SJCRH30 (cell line): ENCODE data around the gene ZGPAT. TPM values are rescaled to one million over a fixed set of nuclear protein-coding genes. Genes with fewer than 3 reads are reported as not detected.
A peak's percentile ranks its signal among the peaks of the same experiment; 100 is the strongest.

Experiments
- DNase-seq, 2 experiments: peaks; one replicate each; pipeline ENCODE4 v3.0.0-alpha.2; 2015 to 2020
- H3K27ac ChIP-seq: fragments of 250-450 bp; sonication (Bioruptor Pico); 2 replicates; pipeline ENCODE4 v1.5.1; 2020; ENCODE audit warnings: mild to moderate bottlenecking, moderate library complexity
- H3K27me3 ChIP-seq: fragments of 250-450 bp; sonication (Bioruptor Pico); 2 replicates; pipeline ENCODE4 v1.5.1; 2020; ENCODE audit warnings: mild to moderate bottlenecking, moderate library complexity
- H3K36me3 ChIP-seq: fragments of 250-450 bp; sonication (Bioruptor Pico); 2 replicates; pipeline ENCODE4 v1.5.1; 2020; ENCODE audit warnings: mild to moderate bottlenecking, moderate library complexity
- H3K4me1 ChIP-seq: fragments of 250-450 bp; sonication (Bioruptor Pico); 2 replicates; pipeline ENCODE4 v1.5.1; 2020; ENCODE audit warnings: mild to moderate bottlenecking, moderate library complexity
- H3K4me3 ChIP-seq: fragments of 250-450 bp; sonication (Bioruptor Pico); 2 replicates; pipeline ENCODE4 v1.5.1; 2020; ENCODE audit warnings: mild to moderate bottlenecking, moderate library complexity
- H3K9me3 ChIP-seq: fragments of 250-450 bp; sonication (Bioruptor Pico); replicated peaks from 2 replicates; pipeline ENCODE4 v1.5.1; 2020; ENCODE audit warnings: mild to moderate bottlenecking, moderate library complexity
- total RNA-seq: library from RNA; depleted of rRNA; stranded (reverse); fragments of >200 nt; shearing (Covaris generic); gene quantifications from 2 replicates; pipeline ENCODE4 v1.2.3, GENCODE V29; 2014

ZGPAT gene
- total RNA-seq, 1 experiment from 2014 or later, result 26.2 TPM

DNA sequence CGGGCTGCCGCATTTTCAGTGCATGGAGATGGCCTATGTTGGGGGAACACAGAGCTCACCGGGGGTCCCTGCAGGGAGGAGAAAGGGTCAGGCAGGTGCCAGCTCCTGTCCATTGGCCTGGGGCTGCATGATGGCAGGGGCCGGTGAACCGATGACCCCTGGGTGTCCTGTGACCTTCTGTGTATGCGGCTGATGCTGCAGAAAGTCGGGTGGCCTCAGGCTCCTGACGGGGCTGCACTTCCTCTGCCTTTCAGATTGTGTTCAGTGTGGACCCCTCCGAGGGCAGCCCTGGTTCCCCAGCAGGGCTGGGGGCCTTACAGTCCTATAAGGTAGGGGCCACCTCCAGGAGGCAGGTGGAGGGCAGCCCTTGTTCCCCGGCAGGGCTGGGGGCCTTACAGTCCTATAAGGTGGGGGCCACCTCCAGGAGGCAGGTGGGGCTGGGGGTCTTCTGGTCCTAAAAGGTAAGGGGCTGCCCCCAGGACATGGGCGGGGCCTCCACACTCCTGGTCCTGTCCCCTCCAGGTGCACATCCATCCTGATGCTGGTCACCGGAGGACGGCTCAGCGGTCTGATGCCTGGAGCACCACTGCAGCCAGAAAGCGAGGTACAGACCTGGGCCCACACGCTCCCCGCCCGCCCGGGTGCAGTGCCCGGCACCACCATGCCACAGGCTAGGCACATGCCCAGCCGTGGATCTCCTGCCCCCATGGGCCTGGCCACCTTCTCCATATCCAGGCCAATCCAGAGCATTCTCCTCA lies 22.4 kb upstream of the ZGPAT start:
- H3K4me3 ChIP-seq, result no peak overlapping the region
- H3K36me3 ChIP-seq, result peaks cover 7% of the 10 kb centered on the region
- no peaks in the 10 kb centered on the region for H3K9me3 ChIP-seq
- no peak for DNase-seq
- peaks cover 13% of the 10 kb centered on the region for H3K4me1 ChIP-seq
- H3K27me3 ChIP-seq, result no peaks in the 10 kb centered on the region
- no peak overlapping the region for H3K27ac ChIP-seq

GRCh38 chr20:63686094-63686491 lies 21.7 kb upstream of the ZGPAT start:
- Histone ChIP-seq H3K4me1 (peaks cover 13% of the 10 kb centered on the region), H3K27me3 (no peaks in the 10 kb centered on the region), H3K36me3 (peaks cover 7% of the 10 kb centered on the region; the same call in 1 of the 2 replicates), H3K4me3 (no peak overlapping the region), H3K27ac (no peak overlapping the region), H3K9me3 (no peaks in the 10 kb centered on the region)
- DNase-seq, result no peak

DNA sequence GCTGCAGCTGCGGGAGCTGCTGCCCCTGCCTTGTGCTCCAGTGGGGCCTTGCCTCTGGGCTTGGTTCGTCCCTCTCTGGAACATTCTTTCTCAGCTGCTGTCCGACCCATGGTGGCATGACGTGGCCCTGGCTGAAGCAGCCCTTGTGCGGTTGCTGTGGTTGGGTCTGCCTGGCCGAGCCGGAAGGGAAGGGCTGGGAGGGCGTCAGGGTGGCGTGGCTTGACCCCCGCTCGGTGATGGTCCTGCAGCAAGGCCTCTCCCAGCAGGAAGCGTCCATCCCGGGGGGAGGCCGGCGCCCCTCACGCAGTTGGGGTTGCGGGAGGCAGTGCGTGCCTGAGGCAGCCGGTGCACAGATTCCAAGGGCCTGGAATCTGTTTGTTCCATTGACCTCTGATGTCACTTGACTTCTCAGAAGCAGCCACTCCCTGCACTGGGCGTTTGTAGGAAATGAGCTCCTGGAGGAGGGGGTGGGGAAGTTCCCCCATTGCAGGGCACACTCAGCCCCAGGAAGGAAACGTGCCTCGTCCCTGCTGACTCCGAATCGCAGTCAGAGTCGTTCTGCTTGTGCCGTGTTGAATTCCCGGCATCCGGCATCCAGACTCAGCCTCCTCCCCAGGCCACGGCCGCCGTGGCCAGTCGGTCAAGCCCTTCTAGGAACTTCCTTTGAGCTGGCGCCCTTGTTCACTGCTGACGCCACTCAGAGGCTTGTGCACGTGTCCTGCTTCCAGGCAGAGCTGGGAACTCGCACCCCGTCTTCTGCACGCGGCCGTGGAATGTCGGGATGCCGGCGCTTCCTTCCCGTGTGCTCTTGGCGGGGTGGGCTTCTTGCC lies 21.1 kb upstream of the ZGPAT start:
- peaks cover 7% of the 10 kb centered on the region; the same call in 1 of the 2 replicates for H3K36me3 ChIP-seq
- H3K27me3 ChIP-seq, result no peaks in the 10 kb centered on the region
- no peaks in the 10 kb centered on the region for H3K9me3 ChIP-seq
- H3K27ac ChIP-seq, result no peak overlapping the region
- no peak for DNase-seq
- H3K4me3 ChIP-seq, result no peak overlapping the region
- peaks cover 13% of the 10 kb centered on the region for H3K4me1 ChIP-seq

DNA sequence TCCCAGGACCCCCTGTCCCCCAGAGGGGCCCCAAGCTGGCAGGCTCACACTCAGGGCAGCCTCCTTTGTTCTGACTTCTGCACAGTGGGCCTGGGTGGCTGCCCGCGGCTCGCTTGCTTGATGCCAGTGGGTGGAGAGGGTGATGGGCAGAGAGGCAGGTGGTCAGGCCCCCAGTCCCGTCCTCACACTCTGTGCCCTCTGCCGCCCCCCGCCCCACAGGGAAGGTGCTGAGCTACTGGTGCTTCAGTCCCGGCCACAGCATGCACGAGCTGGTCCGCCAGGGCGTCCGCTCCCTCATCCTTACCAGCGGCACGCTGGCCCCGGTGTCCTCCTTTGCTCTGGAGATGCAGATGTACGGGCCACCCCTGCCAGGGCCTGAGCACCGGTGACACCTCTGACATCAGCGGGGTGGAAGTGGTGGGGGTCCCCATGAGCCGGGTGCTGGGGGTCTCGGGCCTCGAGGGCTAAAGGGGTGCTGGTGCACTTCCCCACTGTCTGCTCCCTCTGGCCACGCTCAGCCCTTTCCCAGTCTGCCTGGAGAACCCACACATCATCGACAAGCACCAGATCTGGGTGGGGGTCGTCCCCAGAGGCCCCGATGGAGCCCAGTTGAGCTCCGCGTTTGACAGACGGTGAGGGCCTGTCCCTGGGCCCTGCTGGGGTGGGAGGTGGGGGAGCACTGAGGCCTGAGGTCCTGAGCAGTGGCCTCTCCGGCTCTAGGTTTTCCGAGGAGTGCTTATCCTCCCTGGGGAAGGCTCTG lies 20.2 kb upstream of the ZGPAT start:
- Histone ChIP-seq H3K27me3 (no peaks in the 10 kb centered on the region), H3K4me1 (peaks cover 10% of the 10 kb centered on the region), H3K27ac (no peak overlapping the region), H3K36me3 (peaks cover 3% of the 10 kb centered on the region; the same call in 1 of the 2 replicates), H3K4me3 (no peak overlapping the region), H3K9me3 (no peaks in the 10 kb centered on the region)
- DNase-seq, result no peak

DNA sequence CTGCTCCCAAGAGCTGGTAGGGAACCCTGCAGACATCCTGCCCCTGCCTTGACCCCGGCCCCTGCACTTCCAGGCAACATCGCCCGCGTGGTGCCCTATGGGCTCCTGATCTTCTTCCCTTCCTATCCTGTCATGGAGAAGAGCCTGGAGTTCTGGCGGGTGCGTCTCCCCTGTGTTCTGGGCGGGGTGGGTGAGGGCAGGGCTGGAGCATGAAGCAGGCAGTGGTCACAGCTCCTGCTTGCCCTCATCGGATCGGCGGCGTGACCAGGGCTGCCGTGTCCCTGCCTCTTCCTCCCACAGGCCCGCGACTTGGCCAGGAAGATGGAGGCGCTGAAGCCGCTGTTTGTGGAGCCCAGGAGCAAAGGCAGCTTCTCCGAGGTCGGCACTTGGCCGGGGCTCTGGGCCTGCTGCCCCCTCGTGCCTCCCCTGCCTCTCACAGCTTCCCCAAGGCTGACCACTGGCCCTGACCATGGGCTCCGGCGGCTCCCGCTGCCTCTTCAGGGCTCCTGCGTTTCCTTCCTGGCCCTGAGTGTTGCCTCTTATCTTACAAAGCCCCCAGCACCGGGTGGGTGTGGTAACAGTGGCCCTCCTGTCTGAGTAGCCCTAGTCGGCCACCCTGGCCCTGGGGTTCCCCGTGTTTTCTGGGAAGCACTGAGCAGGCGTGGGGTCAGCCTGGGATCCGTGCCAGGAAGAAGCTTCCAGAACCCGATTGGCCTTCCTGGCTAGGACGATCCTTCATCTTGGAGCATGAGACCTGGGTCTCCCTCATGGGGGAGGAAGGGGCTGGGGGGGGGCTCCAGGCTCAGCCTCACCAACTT lies 19.4 kb upstream of the ZGPAT start:
- H3K9me3 ChIP-seq, result no peaks in the 10 kb centered on the region
- no peak for DNase-seq
- H3K36me3 ChIP-seq, result no peaks in the 10 kb centered on the region
- H3K4me3 ChIP-seq, result no peak overlapping the region
- no peak overlapping the region for H3K27ac ChIP-seq
- peaks cover 1% of the 10 kb centered on the region; the same call in 1 of the 2 replicates for H3K4me1 ChIP-seq
- H3K27me3 ChIP-seq, result no peaks in the 10 kb centered on the region

DNA sequence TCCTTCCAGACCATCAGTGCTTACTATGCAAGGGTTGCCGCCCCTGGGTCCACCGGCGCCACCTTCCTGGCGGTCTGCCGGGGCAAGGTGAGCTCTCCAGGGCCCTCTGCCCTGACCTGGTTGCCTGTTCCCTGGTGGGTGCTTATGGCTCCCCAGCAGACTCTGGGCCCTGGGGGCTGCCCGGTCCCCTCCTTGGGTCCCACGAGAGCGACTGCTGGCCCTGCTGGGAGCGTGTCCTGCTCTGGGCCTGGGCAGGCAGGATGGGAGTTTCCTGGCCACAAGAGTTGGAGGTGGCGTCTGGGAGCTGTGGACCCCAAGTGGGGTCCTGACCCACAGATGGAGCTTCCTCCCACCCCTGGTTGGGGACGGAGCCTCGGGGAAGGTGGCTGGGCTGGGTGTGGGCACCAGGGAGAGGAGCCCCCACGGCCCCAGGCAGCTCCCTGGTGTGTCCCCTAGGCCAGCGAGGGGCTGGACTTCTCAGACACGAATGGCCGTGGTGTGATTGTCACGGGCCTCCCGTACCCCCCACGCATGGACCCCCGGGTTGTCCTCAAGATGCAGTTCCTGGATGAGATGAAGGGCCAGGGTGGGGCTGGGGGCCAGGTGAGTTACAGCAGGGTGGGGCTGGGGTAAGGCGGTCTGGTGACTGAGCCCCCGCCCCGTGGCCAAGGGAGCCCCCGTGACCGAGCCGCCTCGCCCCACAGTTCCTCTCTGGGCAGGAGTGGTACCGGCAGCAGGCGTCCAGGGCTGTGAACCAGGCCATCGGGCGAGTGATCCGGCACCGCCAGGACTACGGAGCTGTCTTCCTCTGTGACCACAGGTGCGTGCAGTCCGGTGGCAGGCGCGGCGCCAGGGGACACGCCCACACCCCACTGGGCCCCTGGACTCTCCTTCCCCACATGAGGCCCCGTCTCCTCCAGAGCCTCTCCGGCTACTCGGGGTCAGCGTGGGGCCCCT lies 18.5 kb upstream of the ZGPAT start:
- no peak for DNase-seq
- Histone ChIP-seq H3K27ac (no peak overlapping the region), H3K27me3 (no peaks in the 10 kb centered on the region), H3K4me1 (no peaks in the 10 kb centered on the region), H3K4me3 (no peak overlapping the region), H3K9me3 (no peaks in the 10 kb centered on the region), H3K36me3 (no peaks in the 10 kb centered on the region)

DNA sequence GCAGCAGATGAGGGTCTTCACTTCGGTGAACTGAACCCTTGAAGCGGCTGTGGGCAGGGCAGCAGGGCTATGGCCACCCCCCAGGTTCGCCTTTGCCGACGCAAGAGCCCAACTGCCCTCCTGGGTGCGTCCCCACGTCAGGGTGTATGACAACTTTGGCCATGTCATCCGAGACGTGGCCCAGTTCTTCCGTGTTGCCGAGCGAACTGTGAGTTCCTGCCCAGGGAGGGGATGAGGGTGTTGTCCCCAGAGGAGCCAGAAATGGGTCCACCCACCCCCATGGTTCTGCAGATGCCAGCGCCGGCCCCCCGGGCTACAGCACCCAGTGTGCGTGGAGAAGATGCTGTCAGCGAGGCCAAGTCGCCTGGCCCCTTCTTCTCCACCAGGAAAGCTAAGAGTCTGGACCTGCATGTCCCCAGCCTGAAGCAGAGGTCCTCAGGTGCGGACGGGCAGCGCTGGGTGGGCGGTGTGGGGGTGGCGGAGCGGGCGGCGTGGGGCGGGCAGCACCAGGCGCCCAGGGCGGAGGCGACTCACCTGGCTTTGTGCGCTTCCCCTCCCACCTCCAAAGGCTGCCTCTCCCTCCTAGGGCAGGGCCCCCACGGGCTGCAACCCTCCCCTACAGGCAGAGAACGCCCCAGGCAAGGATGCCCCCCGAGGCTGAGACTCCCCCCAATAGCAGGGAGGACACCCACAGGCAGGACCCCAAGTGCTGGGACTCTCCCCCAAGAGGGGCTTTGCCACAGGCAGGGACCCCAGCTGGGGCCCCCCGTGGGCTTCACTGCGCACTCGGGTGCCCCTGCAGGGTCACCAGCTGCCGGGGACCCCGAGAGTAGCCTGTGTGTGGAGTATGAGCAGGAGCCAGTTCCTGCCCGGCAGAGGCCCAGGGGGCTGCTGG lies 17.6 kb upstream of the ZGPAT start:
- no peaks in the 10 kb centered on the region for H3K36me3 ChIP-seq
- no peaks in the 10 kb centered on the region for H3K27me3 ChIP-seq
- DNase-seq, result no peak
- no peak overlapping the region for H3K4me3 ChIP-seq
- H3K9me3 ChIP-seq, result no peaks in the 10 kb centered on the region
- H3K4me1 ChIP-seq, result no peaks in the 10 kb centered on the region
- no peak overlapping the region for H3K27ac ChIP-seq

DNA sequence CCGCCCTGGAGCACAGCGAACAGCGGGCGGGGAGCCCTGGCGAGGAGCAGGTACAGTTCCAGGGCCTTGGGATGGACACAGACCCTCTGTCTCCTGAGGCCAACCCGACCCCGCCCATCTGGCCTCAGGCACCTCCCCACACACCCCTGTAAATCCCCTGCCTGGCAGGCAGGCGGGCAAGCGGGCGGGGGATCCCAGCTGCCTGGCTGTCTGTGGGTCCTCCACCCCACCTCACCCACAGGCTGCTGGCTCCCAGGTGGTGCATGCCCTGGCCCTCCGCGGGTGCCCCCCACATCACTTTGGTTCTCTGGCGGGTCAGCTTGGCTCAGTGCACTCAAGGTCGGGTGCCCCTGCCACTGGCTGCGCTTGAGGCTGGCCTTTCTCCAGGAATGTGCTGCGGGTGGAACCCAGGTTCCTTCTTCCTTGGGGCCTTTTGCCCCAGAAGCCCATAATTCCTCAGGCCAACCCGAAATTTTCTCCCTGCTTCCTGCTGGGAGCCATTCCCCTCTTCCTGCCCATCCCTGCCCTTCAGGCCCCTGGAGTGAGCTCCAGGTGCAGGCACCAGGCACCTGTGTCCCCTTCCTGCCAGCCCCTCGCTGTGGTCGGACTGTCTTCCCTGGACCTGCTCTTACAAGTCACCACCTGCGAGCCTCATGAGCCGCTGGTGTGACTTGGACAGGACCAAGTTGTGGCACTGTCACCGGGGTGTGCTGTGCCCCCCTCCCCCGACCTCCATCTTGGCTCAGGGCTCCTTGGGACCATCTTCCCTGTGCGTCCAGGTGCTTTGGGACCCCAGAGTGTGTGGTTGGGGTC lies 16.7 kb upstream of the ZGPAT start:
- Histone ChIP-seq H3K27me3 (no peaks in the 10 kb centered on the region), H3K9me3 (no peaks in the 10 kb centered on the region), H3K36me3 (no peaks in the 10 kb centered on the region; the same call in 1 of the 2 replicates), H3K4me1 (no peaks in the 10 kb centered on the region), H3K4me3 (no peak overlapping the region), H3K27ac (no peak overlapping the region)
- DNase-seq, result peak in 1 of 2 experiments; percentile 44

GRCh38 chr20:63691711-63692435 lies 16.0 kb upstream of the ZGPAT start:
- no peaks in the 10 kb centered on the region for H3K4me1 ChIP-seq
- no peaks in the 10 kb centered on the region; the same call in 1 of the 2 replicates for H3K36me3 ChIP-seq
- H3K27me3 ChIP-seq, result no peaks in the 10 kb centered on the region
- no peak overlapping the region for H3K27ac ChIP-seq
- H3K9me3 ChIP-seq, result no peaks in the 10 kb centered on the region
- no peak for DNase-seq
- H3K4me3 ChIP-seq, result no peak overlapping the region

DNA sequence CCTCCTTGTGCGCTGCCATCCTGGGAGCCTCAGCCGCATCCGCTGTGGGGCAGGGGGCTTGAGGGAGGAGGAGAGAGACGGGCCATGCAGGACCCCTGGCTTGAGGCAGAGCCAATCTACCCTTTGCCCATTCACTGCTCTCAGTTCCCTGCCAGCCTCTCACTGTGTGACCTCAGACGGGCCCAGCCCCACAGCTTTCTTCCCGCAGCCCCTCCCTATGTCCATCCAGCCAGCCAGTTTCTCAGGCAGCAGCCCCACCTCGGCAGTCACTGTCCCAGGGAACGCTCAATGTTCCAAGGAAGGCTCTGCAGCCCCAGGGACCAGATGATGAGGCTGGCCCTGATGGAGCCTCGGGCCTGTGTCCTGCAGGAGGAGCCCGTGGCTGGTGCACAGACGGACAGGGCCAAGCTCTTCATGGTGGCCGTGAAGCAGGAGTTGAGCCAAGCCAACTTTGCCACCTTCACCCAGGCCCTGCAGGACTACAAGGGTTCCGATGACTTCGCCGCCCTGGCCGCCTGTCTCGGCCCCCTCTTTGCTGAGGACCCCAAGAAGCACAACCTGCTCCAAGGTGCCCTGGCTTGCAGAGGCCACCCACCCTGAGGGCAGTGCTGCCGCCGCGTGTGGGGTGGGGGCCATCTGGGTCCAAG lies 15.3 kb upstream of the ZGPAT start:
- no peak overlapping the region for H3K27ac ChIP-seq
- no peaks in the 10 kb centered on the region for H3K9me3 ChIP-seq
- no peaks in the 10 kb centered on the region; the same call in 1 of the 2 replicates for H3K4me1 ChIP-seq
- H3K27me3 ChIP-seq, result no peaks in the 10 kb centered on the region
- H3K4me3 ChIP-seq, result no peak overlapping the region
- no peaks in the 10 kb centered on the region; the same call in 1 of the 2 replicates for H3K36me3 ChIP-seq
- peak; percentile 47 to 58 for DNase-seq
